ENCODE measurements around the gene BACH1.
"Not testable (repeated sequence)": the region's sequence is repeated elsewhere in the genome, so short reads cannot be mapped to it uniquely, and the experiment has no call there.

DNA sequence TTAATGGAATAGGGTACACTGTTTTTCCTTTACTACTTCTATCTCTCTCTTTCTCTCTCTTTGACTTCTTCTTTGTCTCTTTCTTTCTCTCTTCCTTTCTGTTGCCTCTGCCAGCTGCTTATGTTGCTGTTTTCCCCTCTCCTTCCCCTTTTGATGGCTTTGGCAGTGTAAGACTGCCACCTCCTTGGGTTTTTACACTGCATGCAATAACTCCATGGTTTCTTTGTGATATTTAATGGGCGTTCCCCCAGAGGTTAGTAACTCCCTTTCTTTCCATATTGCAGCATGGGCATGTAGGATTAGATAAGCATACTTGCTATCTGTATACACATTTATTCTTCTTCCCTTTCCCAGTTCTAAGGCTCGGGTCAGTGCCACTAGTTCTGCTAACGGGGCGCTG, 58.1 kb downstream of the BACH1 start:
- TF ChIP-seq, protein P1, sequence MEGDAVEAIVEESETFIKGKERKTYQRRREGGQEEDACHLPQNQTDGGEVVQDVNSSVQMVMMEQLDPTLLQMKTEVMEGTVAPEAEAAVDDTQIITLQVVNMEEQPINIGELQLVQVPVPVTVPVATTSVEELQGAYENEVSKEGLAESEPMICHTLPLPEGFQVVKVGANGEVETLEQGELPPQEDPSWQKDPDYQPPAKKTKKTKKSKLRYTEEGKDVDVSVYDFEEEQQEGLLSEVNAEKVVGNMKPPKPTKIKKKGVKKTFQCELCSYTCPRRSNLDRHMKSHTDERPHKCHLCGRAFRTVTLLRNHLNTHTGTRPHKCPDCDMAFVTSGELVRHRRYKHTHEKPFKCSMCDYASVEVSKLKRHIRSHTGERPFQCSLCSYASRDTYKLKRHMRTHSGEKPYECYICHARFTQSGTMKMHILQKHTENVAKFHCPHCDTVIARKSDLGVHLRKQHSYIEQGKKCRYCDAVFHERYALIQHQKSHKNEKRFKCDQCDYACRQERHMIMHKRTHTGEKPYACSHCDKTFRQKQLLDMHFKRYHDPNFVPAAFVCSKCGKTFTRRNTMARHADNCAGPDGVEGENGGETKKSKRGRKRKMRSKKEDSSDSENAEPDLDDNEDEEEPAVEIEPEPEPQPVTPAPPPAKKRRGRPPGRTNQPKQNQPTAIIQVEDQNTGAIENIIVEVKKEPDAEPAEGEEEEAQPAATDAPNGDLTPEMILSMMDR (IDR thresholded peaks at IDR 0.05) = not testable (repeated sequence)
- not testable (repeated sequence) for TF ChIP-seq POLR2AphosphoS5 (IDR thresholded peaks at IDR 0.05; ENCODE audit: low read depth, low read length); SIN3A (IDR thresholded peaks at IDR 0.05; ENCODE audit: borderline replicate concordance, insufficient read depth, low read depth, low read length); TCF7L2 (IDR thresholded peaks at IDR 0.05; ENCODE audit: low read depth, low read length)
- TF ChIP-seq, protein P2, sequence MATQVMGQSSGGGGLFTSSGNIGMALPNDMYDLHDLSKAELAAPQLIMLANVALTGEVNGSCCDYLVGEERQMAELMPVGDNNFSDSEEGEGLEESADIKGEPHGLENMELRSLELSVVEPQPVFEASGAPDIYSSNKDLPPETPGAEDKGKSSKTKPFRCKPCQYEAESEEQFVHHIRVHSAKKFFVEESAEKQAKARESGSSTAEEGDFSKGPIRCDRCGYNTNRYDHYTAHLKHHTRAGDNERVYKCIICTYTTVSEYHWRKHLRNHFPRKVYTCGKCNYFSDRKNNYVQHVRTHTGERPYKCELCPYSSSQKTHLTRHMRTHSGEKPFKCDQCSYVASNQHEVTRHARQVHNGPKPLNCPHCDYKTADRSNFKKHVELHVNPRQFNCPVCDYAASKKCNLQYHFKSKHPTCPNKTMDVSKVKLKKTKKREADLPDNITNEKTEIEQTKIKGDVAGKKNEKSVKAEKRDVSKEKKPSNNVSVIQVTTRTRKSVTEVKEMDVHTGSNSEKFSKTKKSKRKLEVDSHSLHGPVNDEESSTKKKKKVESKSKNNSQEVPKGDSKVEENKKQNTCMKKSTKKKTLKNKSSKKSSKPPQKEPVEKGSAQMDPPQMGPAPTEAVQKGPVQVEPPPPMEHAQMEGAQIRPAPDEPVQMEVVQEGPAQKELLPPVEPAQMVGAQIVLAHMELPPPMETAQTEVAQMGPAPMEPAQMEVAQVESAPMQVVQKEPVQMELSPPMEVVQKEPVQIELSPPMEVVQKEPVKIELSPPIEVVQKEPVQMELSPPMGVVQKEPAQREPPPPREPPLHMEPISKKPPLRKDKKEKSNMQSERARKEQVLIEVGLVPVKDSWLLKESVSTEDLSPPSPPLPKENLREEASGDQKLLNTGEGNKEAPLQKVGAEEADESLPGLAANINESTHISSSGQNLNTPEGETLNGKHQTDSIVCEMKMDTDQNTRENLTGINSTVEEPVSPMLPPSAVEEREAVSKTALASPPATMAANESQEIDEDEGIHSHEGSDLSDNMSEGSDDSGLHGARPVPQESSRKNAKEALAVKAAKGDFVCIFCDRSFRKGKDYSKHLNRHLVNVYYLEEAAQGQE (IDR thresholded peaks at IDR 0.05; ENCODE audit: insufficient read depth in 1 of 2, low read depth in 2 of 2, low read length in 1 of 2) = not testable (repeated sequence)
